K562 (cell line): Measurements from ENCODE around the gene SPIB. TPM values are rescaled to one million over a fixed set of nuclear protein-coding genes. Genes with fewer than 3 reads are reported as not detected.

Experiments used
- DACH1 ChIP-seq: fragments of 450-650 bp; IDR thresholded peaks from 2 replicates; pipeline ENCODE4 v1.6.1; 2018; ENCODE audit not compliant: partially characterized antibody
- GABPA ChIP-seq: fragments of 200-800 bp; sonication (Bioruptor generic); conservative IDR thresholded peaks from 2 replicates; pipeline ENCODE4 v1.6.1; 2016; ENCODE audit warnings: low read depth, missing genetic modification characterization, missing compliant biosample characterization
- KLF1 ChIP-seq: fragments of 450-650 bp; IDR thresholded peaks from 2 replicates; pipeline ENCODE4 v1.6.1; 2016; ENCODE audit warnings: missing genetic modification characterization, missing compliant biosample characterization
- MCM7 ChIP-seq, 2 experiments: fragments of 450-650 bp; IDR thresholded peaks; 2 replicates each; pipeline ENCODE4 v1.6.1; 2016 to 2018
- MYBL2 ChIP-seq, 2 experiments: fragments of 450-650 bp in 1 of 2; sonication (generic) in 1 of 2; formaldehyde crosslinking in 1 of 2; IDR thresholded peaks; 2 replicates each; pipeline versions ENCODE4 v1.6.1 to v1.8.1; 2017 to 2022; ENCODE audit warnings: borderline replicate concordance in 1 of 2, inconsistent platforms in 1 of 2, low read depth in 1 of 2, mild to moderate bottlenecking in 1 of 2, missing genetic modification reagents in 1 of 2, moderate library complexity in 1 of 2
- NUFIP1 ChIP-seq: fragments of 450-650 bp; IDR thresholded peaks from 2 replicates; pipeline ENCODE4 v1.6.1; 2018; ENCODE audit not compliant: partially characterized antibody
- PHF20 ChIP-seq: fragments of 450-650 bp; IDR thresholded peaks from 2 replicates; pipeline ENCODE4 v1.6.1; 2018; ENCODE audit not compliant: partially characterized antibody
- POLR2B ChIP-seq: fragments of 450-650 bp; IDR thresholded peaks from 2 replicates; pipeline ENCODE4 v1.6.1; 2018; ENCODE audit warnings: low read depth; ENCODE audit not compliant: partially characterized antibody
- PTBP1 ChIP-seq: fragments of 200-400 bp; formaldehyde crosslinking; IDR thresholded peaks from 2 replicates; pipeline ENCODE4 v1.6.1; 2017; ENCODE audit warnings: low read depth, low read length
- RBM17 ChIP-seq: fragments of 200-400 bp; formaldehyde crosslinking; IDR thresholded peaks from 2 replicates; pipeline ENCODE4 v1.6.1; 2017; ENCODE audit warnings: low read depth, mild to moderate bottlenecking, low read length, borderline replicate concordance
- SOX6 ChIP-seq: fragments of 450-650 bp; IDR thresholded peaks from 2 replicates; pipeline ENCODE4 v1.6.1; 2014; ENCODE audit warnings: mild to moderate bottlenecking
- SREBF1 ChIP-seq: fragments of 150-350 bp; IDR thresholded peaks from 2 replicates; pipeline ENCODE4 v1.6.1; 2014; ENCODE audit warnings: antibody characterized with exemption, low read depth, low read length, borderline replicate concordance
- TRIM24 ChIP-seq, 2 experiments: fragments of 450-650 bp; IDR thresholded peaks; 2 replicates each; pipeline ENCODE4 v1.6.1; 2016
- TRIM28 ChIP-seq: fragments of 450-650 bp; IDR thresholded peaks from 2 replicates; pipeline ENCODE4 v1.6.1; 2017
- ZFP30 ChIP-seq: fragments of 250-450 bp; sonication (Bioruptor Pico); IDR thresholded peaks from 2 replicates; pipeline ENCODE4 v1.8.0; 2022; ENCODE audit warnings: moderate library complexity, mild to moderate bottlenecking, inconsistent platforms, borderline replicate concordance
- ZNF140 ChIP-seq: fragments of 250-450 bp; sonication (Bioruptor Pico); IDR thresholded peaks from 2 replicates; pipeline ENCODE4 v1.8.0; 2021; ENCODE audit warnings: moderate library complexity, mild to moderate bottlenecking, inconsistent platforms
- polyA plus RNA-seq, 8 experiments: library from polyadenylated mRNA; depleted of rRNA in 4 of 8; stranded (reverse) in 5 of 8; unstranded in 3 of 8; fragments of >200 nt; fragmentation: Nextera tagmentation in 2 of 8; fragmentation: Illumina TruSeq in 1 of 8; extraction: Ambion mirVana in 2 of 8; extraction: Trizol in 1 of 8; gene quantifications; 2 replicates each; pipeline versions ENCODE4 v1.2.1 to v1.2.3, GENCODE V29; 2011 to 2014; ENCODE audit warnings: inconsistent platforms in 1 of 8, missing spikeins in 1 of 8
- total RNA-seq, 7 experiments: library from RNA; depleted of rRNA in 6 of 7; stranded (reverse); fragments of >200 nt in 6 of 7; fragmentation: Illumina TruSeq in 2 of 7; extraction: Trizol in 2 of 7; gene quantifications; 2 replicates each; pipeline versions ENCODE4 v1.2.1 to v1.2.3, GENCODE V29; 2011 to 2021; ENCODE audit warnings: low replicate concordance in 1 of 7
- TF ChIP-seq, protein P1 (sequence below): sonication (generic); formaldehyde crosslinking; IDR thresholded peaks from 2 replicates; pipeline ENCODE4 v1.8.0; 2022; ENCODE audit warnings: mild to moderate bottlenecking, missing genetic modification reagents
- TF ChIP-seq, protein P2 (sequence below): fragments of 250-450 bp; sonication (Bioruptor Pico); IDR thresholded peaks from 2 replicates; pipeline ENCODE4 v1.9.0; 2021; ENCODE audit warnings: mild to moderate bottlenecking
- TF ChIP-seq, protein P3 (sequence below): sonication (generic); IDR thresholded peaks from 2 replicates; pipeline ENCODE4 v1.6.1; 2016
- TF ChIP-seq, protein P4 (sequence below): fragments of 450-650 bp; IDR thresholded peaks from 2 replicates; pipeline ENCODE4 v1.6.1; 2016; ENCODE audit warnings: missing biosample characterization, missing genetic modification characterization
- TF ChIP-seq, protein P5 (sequence below): fragments of 200-800 bp; sonication (Bioruptor generic); IDR thresholded peaks from 2 replicates; pipeline ENCODE4 v1.6.1; 2017; ENCODE audit warnings: missing genetic modification characterization, missing compliant biosample characterization
- TF ChIP-seq, protein P6 (sequence below): fragments of 250-450 bp; sonication (Bioruptor Pico); IDR thresholded peaks from 2 replicates; pipeline ENCODE4 v1.4.0; 2020; ENCODE audit warnings: borderline replicate concordance

Gene SPIB
- total and polyA plus RNA-seq, 9 of the 15 experiments (the other 6 are each of a cell fraction or from before 2014, with no cell fraction given), result 0.06 to 1.0 (median 0.43) TPM; not detected in 1

DNA sequence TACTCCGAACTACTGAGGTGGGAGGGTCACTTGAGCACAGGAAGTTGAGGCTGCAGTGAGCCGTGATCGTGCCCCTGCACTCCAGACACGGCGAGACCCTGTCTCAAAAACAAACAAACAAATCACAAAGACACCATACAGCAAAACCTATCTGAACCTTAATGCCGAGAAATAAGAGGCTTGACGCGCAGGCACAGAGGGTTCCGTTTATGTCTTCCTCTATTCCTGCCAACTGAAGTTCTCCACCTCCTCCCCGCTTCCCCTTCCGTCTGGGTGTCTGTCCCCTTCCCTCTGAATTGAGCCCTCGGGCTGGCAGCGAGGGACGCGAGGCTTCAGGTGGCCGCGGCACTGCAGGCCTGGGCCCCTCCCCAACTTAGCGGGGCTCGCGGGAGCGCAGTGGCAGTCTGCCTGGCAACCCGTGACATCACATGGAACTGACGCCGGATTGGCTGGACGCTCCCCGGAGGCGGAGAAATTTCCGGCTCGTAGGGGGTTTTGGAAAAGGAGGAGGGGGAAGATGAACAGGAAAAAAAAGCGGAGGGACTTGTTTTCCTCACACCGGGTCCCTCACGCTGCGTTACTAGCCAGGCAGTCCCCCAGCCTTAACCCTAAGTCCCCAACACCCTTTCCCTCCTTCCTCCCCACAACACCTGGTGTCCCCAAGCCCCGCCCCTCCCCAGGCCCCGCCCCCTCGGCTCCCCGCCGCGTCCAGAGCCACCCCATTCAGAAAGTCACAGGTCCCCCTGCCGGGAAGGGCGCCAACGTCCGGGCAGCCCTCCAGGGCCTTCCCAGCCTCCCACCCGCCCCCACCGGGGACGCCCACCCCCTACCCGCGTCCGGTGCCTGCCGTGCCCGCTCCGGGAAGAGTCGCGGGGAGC lies 12.8 kb downstream of the SPIB start (continued):
- TF ChIP-seq, protein P1, sequence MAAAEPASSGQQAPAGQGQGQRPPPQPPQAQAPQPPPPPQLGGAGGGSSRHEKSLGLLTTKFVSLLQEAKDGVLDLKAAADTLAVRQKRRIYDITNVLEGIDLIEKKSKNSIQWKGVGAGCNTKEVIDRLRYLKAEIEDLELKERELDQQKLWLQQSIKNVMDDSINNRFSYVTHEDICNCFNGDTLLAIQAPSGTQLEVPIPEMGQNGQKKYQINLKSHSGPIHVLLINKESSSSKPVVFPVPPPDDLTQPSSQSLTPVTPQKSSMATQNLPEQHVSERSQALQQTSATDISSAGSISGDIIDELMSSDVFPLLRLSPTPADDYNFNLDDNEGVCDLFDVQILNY (CRISPR knock-in tag), result no peak
- TF ChIP-seq TRIM28 (no peak), SREBF1 (no peak), GABPA (tag) (no peak), PTBP1 (no peak), MCM7 (IDR thresholded peaks at IDR 0.05) (no peak), ZNF140 (no peak), TRIM24 (IDR thresholded peaks at IDR 0.05) (no peak), POLR2B (peak; percentile 61), ZFP30 (CRISPR knock-in tag) (no peak), RBM17 (no peak), PHF20 (peak; percentile 78), KLF1 (no peak), MYBL2 (IDR thresholded peaks at IDR 0.05; ENCODE audit: low read depth) (no peak), MYBL2 (CRISPR knock-in tag; IDR thresholded peaks at IDR 0.05; ENCODE audit: borderline replicate concordance) (no peak), DACH1 (no peak), NUFIP1 (no peak), SOX6 (no peak)
- TF ChIP-seq, protein P2, sequence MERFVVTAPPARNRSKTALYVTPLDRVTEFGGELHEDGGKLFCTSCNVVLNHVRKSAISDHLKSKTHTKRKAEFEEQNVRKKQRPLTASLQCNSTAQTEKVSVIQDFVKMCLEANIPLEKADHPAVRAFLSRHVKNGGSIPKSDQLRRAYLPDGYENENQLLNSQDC, result no peak
- TF ChIP-seq, protein P3, sequence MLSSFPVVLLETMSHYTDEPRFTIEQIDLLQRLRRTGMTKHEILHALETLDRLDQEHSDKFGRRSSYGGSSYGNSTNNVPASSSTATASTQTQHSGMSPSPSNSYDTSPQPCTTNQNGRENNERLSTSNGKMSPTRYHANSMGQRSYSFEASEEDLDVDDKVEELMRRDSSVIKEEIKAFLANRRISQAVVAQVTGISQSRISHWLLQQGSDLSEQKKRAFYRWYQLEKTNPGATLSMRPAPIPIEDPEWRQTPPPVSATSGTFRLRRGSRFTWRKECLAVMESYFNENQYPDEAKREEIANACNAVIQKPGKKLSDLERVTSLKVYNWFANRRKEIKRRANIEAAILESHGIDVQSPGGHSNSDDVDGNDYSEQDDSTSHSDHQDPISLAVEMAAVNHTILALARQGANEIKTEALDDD, result no peak
- TF ChIP-seq, protein P4, sequence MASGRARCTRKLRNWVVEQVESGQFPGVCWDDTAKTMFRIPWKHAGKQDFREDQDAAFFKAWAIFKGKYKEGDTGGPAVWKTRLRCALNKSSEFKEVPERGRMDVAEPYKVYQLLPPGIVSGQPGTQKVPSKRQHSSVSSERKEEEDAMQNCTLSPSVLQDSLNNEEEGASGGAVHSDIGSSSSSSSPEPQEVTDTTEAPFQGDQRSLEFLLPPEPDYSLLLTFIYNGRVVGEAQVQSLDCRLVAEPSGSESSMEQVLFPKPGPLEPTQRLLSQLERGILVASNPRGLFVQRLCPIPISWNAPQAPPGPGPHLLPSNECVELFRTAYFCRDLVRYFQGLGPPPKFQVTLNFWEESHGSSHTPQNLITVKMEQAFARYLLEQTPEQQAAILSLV (tag), result no peak
- TF ChIP-seq, protein P5, sequence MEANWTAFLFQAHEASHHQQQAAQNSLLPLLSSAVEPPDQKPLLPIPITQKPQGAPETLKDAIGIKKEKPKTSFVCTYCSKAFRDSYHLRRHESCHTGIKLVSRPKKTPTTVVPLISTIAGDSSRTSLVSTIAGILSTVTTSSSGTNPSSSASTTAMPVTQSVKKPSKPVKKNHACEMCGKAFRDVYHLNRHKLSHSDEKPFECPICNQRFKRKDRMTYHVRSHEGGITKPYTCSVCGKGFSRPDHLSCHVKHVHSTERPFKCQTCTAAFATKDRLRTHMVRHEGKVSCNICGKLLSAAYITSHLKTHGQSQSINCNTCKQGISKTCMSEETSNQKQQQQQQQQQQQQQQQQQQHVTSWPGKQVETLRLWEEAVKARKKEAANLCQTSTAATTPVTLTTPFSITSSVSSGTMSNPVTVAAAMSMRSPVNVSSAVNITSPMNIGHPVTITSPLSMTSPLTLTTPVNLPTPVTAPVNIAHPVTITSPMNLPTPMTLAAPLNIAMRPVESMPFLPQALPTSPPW (CRISPR knock-in tag), result peak; percentile 73
- TF ChIP-seq, protein P6, sequence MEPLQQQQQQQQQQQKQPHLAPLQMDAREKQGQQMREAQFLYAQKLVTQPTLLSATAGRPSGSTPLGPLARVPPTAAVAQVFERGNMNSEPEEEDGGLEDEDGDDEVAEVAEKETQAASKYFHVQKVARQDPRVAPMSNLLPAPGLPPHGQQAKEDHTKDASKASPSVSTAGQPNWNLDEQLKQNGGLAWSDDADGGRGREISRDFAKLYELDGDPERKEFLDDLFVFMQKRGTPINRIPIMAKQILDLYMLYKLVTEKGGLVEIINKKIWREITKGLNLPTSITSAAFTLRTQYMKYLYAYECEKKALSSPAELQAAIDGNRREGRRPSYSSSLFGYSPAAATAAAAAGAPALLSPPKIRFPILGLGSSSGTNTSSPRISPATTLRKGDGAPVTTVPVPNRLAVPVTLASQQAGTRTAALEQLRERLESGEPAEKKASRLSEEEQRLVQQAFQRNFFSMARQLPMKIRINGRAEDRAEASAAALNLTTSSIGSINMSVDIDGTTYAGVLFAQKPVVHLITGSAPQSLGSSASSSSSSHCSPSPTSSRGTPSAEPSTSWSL (CRISPR knock-in tag), result 0 out of 2 replicates have a peak, but pooled peaks have one; percentile 20
